ENCODE measurements around the gene ITPRID2.
A peak's percentile ranks its signal among the peaks of the same experiment; 100 is the strongest.

Gene ITPRID2

DNA sequence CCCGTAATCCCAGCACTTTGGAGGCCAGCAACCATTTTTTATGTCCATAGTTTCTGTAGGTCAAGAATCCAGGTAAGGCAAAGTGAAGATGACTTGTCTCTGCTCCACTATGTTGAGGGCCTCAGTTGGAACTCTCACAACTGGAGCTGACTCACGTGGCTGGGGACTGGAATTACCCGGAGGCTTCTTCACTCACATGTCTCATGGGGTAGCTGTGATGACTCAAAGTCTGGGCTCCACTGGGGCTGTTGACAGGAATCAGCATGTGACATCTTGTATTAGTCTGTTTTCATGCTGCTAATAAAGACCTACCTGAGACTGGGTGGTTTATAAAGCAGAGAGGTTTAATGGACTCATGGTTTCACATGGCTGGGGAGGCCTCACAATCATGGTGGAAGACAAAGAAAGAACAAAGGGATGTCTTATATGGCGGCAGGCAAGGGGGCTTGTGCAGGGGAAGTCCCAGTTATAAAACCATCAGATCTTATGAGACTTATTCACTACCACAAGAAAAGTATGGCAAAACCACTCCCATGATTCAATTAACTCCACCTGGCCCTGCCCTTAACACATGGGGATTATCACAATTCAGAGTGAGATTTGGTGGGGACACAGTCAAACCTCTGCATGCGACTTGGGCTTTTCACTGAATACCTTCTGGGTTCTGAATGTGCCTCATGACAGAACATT is 86.3 kb downstream of the ITPRID2 start:
- no peak for DNase-seq
- Mint-ChIP-seq H3K36me3 (ENCODE audit: low read depth) (no peaks in the 10 kb centered on the region), H3K4me1 (ENCODE audit: low read depth) (peaks cover 15% of the 10 kb centered on the region), H3K4me3 (no peak overlapping the region), H3K27me3 (peaks cover 10% of the 10 kb centered on the region), H3K9me3 (no peaks in the 10 kb centered on the region), H3K27ac (peak overlapping the region; percentile 89)

DNA sequence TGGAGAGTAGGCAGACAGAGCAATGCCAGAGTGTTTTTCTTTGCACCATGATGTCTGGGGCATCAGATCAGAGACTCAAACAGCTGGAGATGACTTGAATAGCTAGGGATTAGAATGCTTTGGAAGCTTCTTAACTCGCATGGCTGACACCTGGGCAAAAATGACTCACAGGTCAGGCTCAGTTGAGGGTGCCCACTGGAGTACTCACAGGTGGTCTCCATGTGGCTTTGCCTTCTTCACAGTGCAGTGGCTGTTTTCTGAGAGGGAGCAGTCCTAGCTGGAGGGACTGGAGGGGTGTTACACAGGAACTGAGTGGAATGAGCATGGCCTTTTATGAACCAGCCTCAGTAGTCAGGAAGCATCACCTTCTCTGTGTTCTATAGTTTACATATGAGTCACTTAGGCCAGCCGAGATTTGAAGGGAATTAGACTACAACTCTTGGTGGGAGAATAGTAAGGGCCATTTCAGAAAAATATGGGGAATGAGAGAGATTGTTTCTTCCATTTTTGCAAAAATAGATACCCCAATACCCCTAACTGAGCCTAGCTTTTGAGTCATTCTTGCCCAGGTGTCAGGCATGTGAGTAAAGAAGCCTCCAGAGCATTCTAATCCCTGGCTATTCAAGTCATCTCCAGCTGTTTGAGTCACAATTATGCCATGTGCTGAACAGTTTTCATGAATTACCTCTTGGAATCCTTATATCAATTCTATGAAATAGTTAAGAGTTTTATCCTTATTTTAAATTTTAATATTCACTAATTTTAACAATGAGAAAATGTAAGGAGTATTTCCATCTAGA is 87.0 kb downstream of the ITPRID2 start:
- Mint-ChIP-seq H3K4me1 (ENCODE audit: low read depth) (peaks cover 15% of the 10 kb centered on the region), H3K4me3 (no peak overlapping the region), H3K36me3 (ENCODE audit: low read depth) (no peaks in the 10 kb centered on the region), H3K27me3 (peaks cover 8% of the 10 kb centered on the region), H3K27ac (peak overlapping the region; percentile 89), H3K9me3 (no peaks in the 10 kb centered on the region)
- DNase-seq = no peak

Data from activated T-cell treated with anti-CD3 and anti-CD28 coated beads, Interleukin-2, amount 50 U/mL, for 24 hours (primary cell).